NT2/D1 (cell line): Measurements from ENCODE around the gene LGALS14.

Source experiments
- DNase-seq: peaks from one replicate; pipeline ENCODE4 v3.0.0-alpha.2; 2011; ENCODE audit warnings: low read depth, low spot score
- H3K27me3 ChIP-seq: 2 replicates; pipeline ENCODE4 v1.6.0; 2011; ENCODE audit warnings: mild to moderate bottlenecking; ENCODE audit not compliant: insufficient read length, insufficient read depth
- H3K36me3 ChIP-seq: 2 replicates; pipeline ENCODE4 v1.6.1; 2011; ENCODE audit warnings: mild to moderate bottlenecking, low read length, mixed read lengths; ENCODE audit not compliant: insufficient read depth, insufficient read length
- H3K4me1 ChIP-seq: 2 replicates; pipeline ENCODE4 v1.5.1; 2011; ENCODE audit not compliant: insufficient read depth, insufficient read length
- H3K4me3 ChIP-seq: 2 replicates; pipeline ENCODE4 v1.5.1; 2011; ENCODE audit warnings: low read depth; ENCODE audit not compliant: insufficient read length
- H3K9ac ChIP-seq: 2 replicates; pipeline ENCODE4 v1.6.0; 2011; ENCODE audit warnings: low read depth; ENCODE audit not compliant: insufficient read length
- H3K9me3 ChIP-seq: 2 replicates; pipeline ENCODE4 v1.5.1; 2011; ENCODE audit warnings: mild to moderate bottlenecking, low read length; ENCODE audit not compliant: insufficient read depth
- SUZ12 ChIP-seq: IDR thresholded peaks from 2 replicates; pipeline ENCODE4 v1.6.1; 2011; ENCODE audit not compliant: insufficient read length, insufficient read depth; ENCODE audit errors: extremely low read depth
- YY1 ChIP-seq: IDR thresholded peaks from 2 replicates; pipeline ENCODE4 v1.6.1; 2011; ENCODE audit not compliant: insufficient read length, insufficient read depth
- ZNF274 ChIP-seq: IDR thresholded peaks from 2 replicates; pipeline ENCODE4 v1.6.1; 2011; ENCODE audit warnings: mild to moderate bottlenecking, low read depth, low read length

Gene LGALS14

GRCh38 chr19:39736088-39736487 lies 31.8 kb downstream of the LGALS14 start:
- Histone ChIP-seq H3K9me3 (no peaks in the 10 kb centered on the region), H3K4me3 (no peak overlapping the region), H3K36me3 (no peaks in the 10 kb centered on the region), H3K4me1 (no peaks in the 10 kb centered on the region), H3K27me3 (no peaks in the 10 kb centered on the region), H3K9ac (no peak overlapping the region)
- TF ChIP-seq ZNF274 (no peak), SUZ12 (no peak), YY1 (no peak)
- DNase-seq, result no peak

- Histone ChIP-seq H3K9ac (no peak overlapping the region), H3K4me1 (no peaks in the 10 kb centered on the region), H3K9me3 (no peaks in the 10 kb centered on the region), H3K4me3 (no peak overlapping the region), H3K36me3 (no peaks in the 10 kb centered on the region), H3K27me3 (no peaks in the 10 kb centered on the region)
- DNase-seq, result no peak
- TF ChIP-seq YY1, result no peak
- no peak for TF ChIP-seq ZNF274
- TF ChIP-seq SUZ12, result no peak
Observed at GRCh38 chr19:39737351-39737750, 33.1 kb downstream of the LGALS14 start.

- no peaks in the 10 kb centered on the region for H3K36me3 ChIP-seq
- TF ChIP-seq SUZ12 (no peak), YY1 (no peak), ZNF274 (no peak)
Observed at GRCh38 chr19:39737891-39738290, 33.6 kb downstream of the LGALS14 start, which contains the start of gene CLC. Gene CLC, minus strand, starts transcription at chr19:39738029. Its CDS starts 77 bp downstream, at chr19:39737952.

GRCh38 chr19:39738814-39739213 lies 34.5 kb downstream of the LGALS14 start:
- TF ChIP-seq SUZ12 (no peak), ZNF274 (no peak), YY1 (no peak)
- no peaks in the 10 kb centered on the region for H3K9me3 ChIP-seq
- no peaks in the 10 kb centered on the region for H3K27me3 ChIP-seq
- no peak overlapping the region for H3K4me3 ChIP-seq
- no peak for DNase-seq
- no peaks in the 10 kb centered on the region for H3K4me1 ChIP-seq
- H3K9ac ChIP-seq, result no peak overlapping the region
- H3K36me3 ChIP-seq, result no peaks in the 10 kb centered on the region

More at GRCh38 chr19:39737891-39738290, 33.6 kb downstream of the LGALS14 start, which contains the start of gene CLC:
- H3K27me3 ChIP-seq, result no peaks in the 10 kb centered on the region
- H3K9ac ChIP-seq, result no peak within 1 kb of the TSS
- no peaks in the 10 kb centered on the region for H3K9me3 ChIP-seq
- no peaks in the 10 kb centered on the region for H3K4me1 ChIP-seq
- no peak for DNase-seq
- no peak within 1 kb of the TSS for H3K4me3 ChIP-seq

GRCh38 chr19:39740395-39740794 lies 36.1 kb downstream of the LGALS14 start:
- no peak for TF ChIP-seq ZNF274
- no peak for TF ChIP-seq SUZ12
- Histone ChIP-seq H3K27me3 (no peaks in the 10 kb centered on the region), H3K4me1 (no peaks in the 10 kb centered on the region), H3K9me3 (no peaks in the 10 kb centered on the region), H3K9ac (no peak overlapping the region), H3K4me3 (no peak overlapping the region), H3K36me3 (no peaks in the 10 kb centered on the region)
- no peak for DNase-seq

GRCh38 chr19:39745643-39746042 lies 41.4 kb downstream of the LGALS14 start:
- no peaks in the 10 kb centered on the region for H3K4me1 ChIP-seq
- DNase-seq, result no peak
- no peaks in the 10 kb centered on the region for H3K9me3 ChIP-seq
- H3K27me3 ChIP-seq, result no peaks in the 10 kb centered on the region
- TF ChIP-seq ZNF274 (no peak), YY1 (no peak), SUZ12 (no peak)
- H3K9ac ChIP-seq, result no peak overlapping the region
- H3K36me3 ChIP-seq, result no peaks in the 10 kb centered on the region
- H3K4me3 ChIP-seq, result no peak overlapping the region

GRCh38 chr19:39746836-39747529 lies 42.7 kb downstream of the LGALS14 start:
- DNase-seq, result no peak
- no peak overlapping the region for H3K4me3 ChIP-seq
- H3K4me1 ChIP-seq, result no peaks in the 10 kb centered on the region
- no peaks in the 10 kb centered on the region for H3K27me3 ChIP-seq
- no peak overlapping the region for H3K9ac ChIP-seq
- no peaks in the 10 kb centered on the region for H3K9me3 ChIP-seq
- H3K36me3 ChIP-seq, result no peaks in the 10 kb centered on the region
- TF ChIP-seq YY1, result no peak
- TF ChIP-seq ZNF274, result no peak
- TF ChIP-seq SUZ12, result no peak
